ENCODE data around the gene NDRG3. TPM values are rescaled to one million over a fixed set of nuclear protein-coding genes. Genes with fewer than 3 reads are reported as not detected.

Gene NDRG3
- total and polyA plus RNA-seq, 2 of the 8 experiments (the other 6 are each of a cell fraction or from before 2014, with no cell fraction given), result 25.7 to 32.3 TPM

DNA sequence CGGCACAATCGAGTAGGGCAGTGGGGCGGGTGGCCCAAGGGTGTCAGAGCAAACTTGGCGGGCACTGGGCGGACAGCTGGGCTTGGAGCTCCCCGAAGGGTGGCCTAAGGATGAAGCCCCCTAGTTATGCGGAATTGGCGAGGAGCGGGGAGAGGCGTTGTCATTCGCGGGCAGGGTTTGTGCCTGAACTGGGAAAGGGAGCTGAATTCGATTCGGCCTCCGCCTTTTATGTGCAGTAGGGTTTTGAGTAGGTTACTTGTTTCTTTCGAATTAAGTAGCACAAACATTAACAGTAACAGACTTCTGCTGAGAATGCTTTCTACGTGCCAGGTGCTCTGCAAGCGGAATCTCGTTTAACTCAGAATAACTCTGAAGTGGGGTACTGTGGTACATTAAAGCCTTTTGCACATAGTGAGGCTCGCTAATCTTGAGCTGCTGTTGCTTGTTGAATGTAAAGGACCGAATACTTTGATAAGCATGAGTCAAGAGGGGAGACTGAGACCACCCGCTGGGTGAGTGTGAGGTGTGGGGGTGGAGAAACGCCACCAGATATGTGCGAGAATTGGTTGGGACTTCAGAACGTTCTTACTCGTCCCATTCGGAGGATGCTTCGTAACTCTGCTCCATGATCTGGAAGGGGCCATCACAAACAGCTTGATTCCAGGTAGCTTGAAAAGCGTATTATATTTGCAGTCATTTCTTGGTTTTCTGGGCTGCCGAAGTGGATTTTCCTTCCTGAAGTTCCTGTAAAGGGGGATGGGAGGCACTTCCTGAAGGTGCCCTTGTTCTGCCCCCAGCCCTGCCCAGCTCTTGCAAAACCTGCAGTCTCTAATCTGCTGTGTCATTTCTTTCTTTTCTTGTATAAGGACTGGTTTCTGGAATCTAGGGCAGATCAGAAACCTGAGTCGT lies 139.5 kb downstream of the NDRG3 start:
- Histone ChIP-seq H3K23ac (ENCODE audit: insufficient read length) (no peak overlapping the region), H3K9ac (replicated peaks in 1 of 4; ENCODE audit: extremely low read depth in 1 of 4, low read depth in 3 of 4, low read length in 3 of 4) (peak overlapping the region; percentile 53 to 94 (median 86)), H3K23me2 (ENCODE audit: low read depth, low read length) (peaks cover 4% of the 10 kb centered on the region), H4K5ac (ENCODE audit: insufficient read length, low read depth, low read length) (no peak overlapping the region), H2BK20ac (ENCODE audit: low read length) (no peak overlapping the region), H2BK5ac (ENCODE audit: low read depth, low read length) (peak overlapping the region; percentile 36; the same call in 1 of the 2 replicates), H2BK12ac (ENCODE audit: low read depth, low read length) (no peak overlapping the region), H2BK120ac (replicated peaks; ENCODE audit: low read depth, low read length) (no peak overlapping the region), H3K9me3 (ENCODE audit: insufficient read depth in 2 of 2, low read depth in 1 of 2, low read length in 1 of 2) (no peaks in the 10 kb centered on the region), H3K14ac (ENCODE audit: insufficient read length) (no peak overlapping the region), H4K8ac (ENCODE audit: extremely low read depth, insufficient read depth, low read length) (peak overlapping the region; percentile 59; the same call in 1 of the 2 replicates), H2AFZ (ENCODE audit: low read length) (no peak overlapping the region), H3K79me2 (ENCODE audit: control insufficient read depth in 1 of 2, insufficient read depth in 2 of 2, low read length in 2 of 2) (peaks cover 10 to 26% of the 10 kb centered on the region in 2 experiments), H3K18ac (ENCODE audit: extremely low read depth, low read length) (peak overlapping the region; percentile 36; the same call in 1 of the 2 replicates), H3K27me3 (replicated peaks in 1 of 4; ENCODE audit: control insufficient read depth in 3 of 4, extremely low read depth in 1 of 4, insufficient read depth in 3 of 4, low read length in 3 of 4) (no peaks in the 10 kb centered on the region; a peak in 1 of 7 replicates), H3K36me3 (ENCODE audit: control insufficient read depth in 2 of 4, insufficient read depth in 4 of 4, low read length in 3 of 4) (peaks cover 13 to 32% (median 23%) of the 10 kb centered on the region in 4 experiments), H4K91ac (replicated peaks; ENCODE audit: insufficient read length, low read length) (no peak overlapping the region), H3K79me1 (ENCODE audit: low read depth, low read length) (peaks cover 13% of the 10 kb centered on the region), H2BK15ac (ENCODE audit: low read length) (no peak overlapping the region), H3K4ac (replicated peaks; ENCODE audit: insufficient read length, low read depth, low read length) (no peak overlapping the region), H3K4me2 (ENCODE audit: insufficient read depth in 1 of 2, low read depth in 2 of 2, low read length in 2 of 2) (peak overlapping the region; percentile 92 to 100), H2AK5ac (ENCODE audit: low read depth, low read length) (peak overlapping the region; percentile 42; the same call in 1 of the 2 replicates), H3K56ac (replicated peaks; ENCODE audit: insufficient read length, low read depth, low read length) (peak overlapping the region; percentile 91), H3K4me3 (ENCODE audit: extremely low read depth in 1 of 4, insufficient read depth in 2 of 4, low read depth in 3 of 4, low read length in 4 of 4) (peak overlapping the region; percentile 73 to 98 (median 95)), H3K27ac (ENCODE audit: low read depth, low read length) (peak overlapping the region; percentile 78; the same call in 1 of the 2 replicates), H3K4me1 (replicated peaks in 1 of 4; ENCODE audit: control insufficient read depth in 3 of 4, insufficient read depth in 4 of 4, low read length in 3 of 4) (peaks cover 0 to 4% (median 2%) of the 10 kb centered on the region in 4 experiments; a peak in 3 of 7 replicates), H4K20me1 (replicated peaks in 1 of 2; ENCODE audit: control insufficient read depth in 1 of 2, insufficient read depth in 2 of 2, low read length in 2 of 2) (peaks cover 0 to 14% of the 10 kb centered on the region in 2 experiments)
- TF ChIP-seq SAP30 (IDR thresholded peaks at IDR 0.05; ENCODE audit: insufficient read depth, insufficient replicate concordance, low read length), result peak; percentile 76
- TF ChIP-seq SP4 (IDR thresholded peaks at IDR 0.05; ENCODE audit: low read length), result no peak
- TF ChIP-seq SIN3A (conservative IDR thresholded peaks at IDR 0.05 in 1 of 2, IDR thresholded peaks at IDR 0.05 in 1 of 2; ENCODE audit: low read depth in 1 of 2, low read length in 2 of 2), result 0 out of 4 replicates have a peak, but pooled peaks of 1 of the 2 experiments have one; percentile 37
- POLR2A ChIA-PET (ENCODE audit: partially characterized antibody), result interaction anchor here (0.9 to 26.6 kb wide), 14 partner anchors 7 to 450 kb away, joined by 3 to 388 read pairs (median 4); partner anchors contain the start of gene TGIF2
- FAIRE-seq, result no peak
- WGBS, 2 experiments (ENCODE audit: extremely low coverage in 1 of 2, insufficient coverage in 1 of 2, insufficient read length in 1 of 2, insufficient replicate concordance in 2 of 2, low coverage in 1 of 2, low lambda C conversion rate in 2 of 2, missing lambda C conversion rate in 1 of 2), result 11% methylated on average over 31 of the region's 31 CpGs; no CpG with 5 or more reads in 1 of the 2 experiments
- CTCF ChIA-PET (ENCODE audit: partially characterized antibody), result interaction anchor here (0.9 to 4.1 kb wide), 22 partner anchors 8 to 148 kb away, joined by 3 to 67 read pairs (median 4); no protein-coding TSS in a partner anchor
- DNase-seq (ENCODE audit: low read depth in 1 of 2, low spot score in 2 of 2), result no peak

Data from H1 (cell line).